GM12865 (cell line): ENCODE data around the gene MAPK8.

Source experiments
- DNase-seq: peaks from one replicate; pipeline ENCODE4 v3.0.0; 2010; ENCODE audit warnings: low read depth
- H3K4me3 ChIP-seq: 2 replicates; pipeline ENCODE4 v1.5.1; 2011; ENCODE audit warnings: mild to moderate bottlenecking, low read depth, low read length, control low read depth
- TF ChIP-seq, protein P1 (sequence below): IDR thresholded peaks from 2 replicates; pipeline ENCODE4 v1.5.1; 2011; ENCODE audit warnings: low read length, control low read depth, low read depth, inconsistent platforms; ENCODE audit not compliant: insufficient read depth; ENCODE audit errors: missing control alignments

Gene MAPK8

DNA sequence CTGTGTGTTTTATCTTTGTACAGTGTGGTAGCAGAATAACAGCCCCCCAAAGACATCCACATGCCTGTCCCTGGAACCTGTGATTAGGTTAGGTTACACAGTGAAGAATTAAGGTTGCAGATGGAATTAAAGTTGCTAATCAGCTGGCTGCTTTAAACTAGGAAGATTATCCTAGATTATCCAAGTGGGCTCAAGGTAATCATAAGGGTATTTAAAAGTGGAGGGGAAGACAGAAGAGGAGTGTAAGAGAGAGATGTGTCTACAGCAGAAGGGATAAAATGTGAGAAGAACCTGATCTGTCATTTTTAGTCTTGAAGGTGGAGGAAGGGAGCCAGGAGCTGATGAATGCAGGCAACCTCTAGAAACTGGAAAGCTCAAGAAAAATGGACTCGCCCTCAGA, 180.8 kb downstream of the MAPK8 start:
- no peak for DNase-seq
- TF ChIP-seq, protein P1, sequence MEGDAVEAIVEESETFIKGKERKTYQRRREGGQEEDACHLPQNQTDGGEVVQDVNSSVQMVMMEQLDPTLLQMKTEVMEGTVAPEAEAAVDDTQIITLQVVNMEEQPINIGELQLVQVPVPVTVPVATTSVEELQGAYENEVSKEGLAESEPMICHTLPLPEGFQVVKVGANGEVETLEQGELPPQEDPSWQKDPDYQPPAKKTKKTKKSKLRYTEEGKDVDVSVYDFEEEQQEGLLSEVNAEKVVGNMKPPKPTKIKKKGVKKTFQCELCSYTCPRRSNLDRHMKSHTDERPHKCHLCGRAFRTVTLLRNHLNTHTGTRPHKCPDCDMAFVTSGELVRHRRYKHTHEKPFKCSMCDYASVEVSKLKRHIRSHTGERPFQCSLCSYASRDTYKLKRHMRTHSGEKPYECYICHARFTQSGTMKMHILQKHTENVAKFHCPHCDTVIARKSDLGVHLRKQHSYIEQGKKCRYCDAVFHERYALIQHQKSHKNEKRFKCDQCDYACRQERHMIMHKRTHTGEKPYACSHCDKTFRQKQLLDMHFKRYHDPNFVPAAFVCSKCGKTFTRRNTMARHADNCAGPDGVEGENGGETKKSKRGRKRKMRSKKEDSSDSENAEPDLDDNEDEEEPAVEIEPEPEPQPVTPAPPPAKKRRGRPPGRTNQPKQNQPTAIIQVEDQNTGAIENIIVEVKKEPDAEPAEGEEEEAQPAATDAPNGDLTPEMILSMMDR = no peak
- no peak overlapping the region for H3K4me3 ChIP-seq
